T-helper 22 cell (primary cell): ENCODE data around the gene PPT2.

Source experiments
- DNase-seq: peaks from one replicate; pipeline ENCODE4 v3.0.0-alpha.2; 2020; ENCODE audit warnings: low read depth

PPT2 gene

GRCh38 chr6:32151863-32152768 lies 1.8 kb upstream of the PPT2 start, which contains the start of gene PRRT1:
Gene PRRT1, minus strand, starts transcription at chr6:32151939. Its CDS starts 112 bp downstream, at chr6:32151827.
- no peak for DNase-seq

- DNase-seq, result no peak
These were observed 975 bp upstream of the PPT2 start for GRCh38 chr6:32152769-32153563.

- peak; percentile 28 for DNase-seq
These were observed 697 bp downstream of the PPT2 start for GRCh38 chr6:32154514-32155161.

GRCh38 chr6:32156891-32157290 lies 3.0 kb downstream of the PPT2 start:
- DNase-seq, result no peak

- no peak for DNase-seq
These were observed 4.1 kb downstream of the PPT2 start for GRCh38 chr6:32158052-32158451.

GRCh38 chr6:32163559-32164258 lies 9.8 kb downstream of the PPT2 start:
- DNase-seq, result no peak

GRCh38 chr6:32164295-32164694 lies 10.4 kb downstream of the PPT2 start, which contains the start of gene EGFL8:
Gene EGFL8, plus strand, starts transcription at chr6:32164595. Its CDS starts 1,571 bp downstream, at chr6:32166166.
- DNase-seq, result no peak

- no peak for DNase-seq
These were observed 12.6 kb downstream of the PPT2 start for GRCh38 chr6:32166411-32167061.

- DNase-seq, result no peak
These were observed 13.3 kb downstream of the PPT2 start for GRCh38 chr6:32167154-32167760.

GRCh38 chr6:32167761-32168262 lies 13.9 kb downstream of the PPT2 start:
- no peak for DNase-seq

- DNase-seq, result no peak
These were observed 14.4 kb downstream of the PPT2 start for GRCh38 chr6:32168350-32168749.

GRCh38 chr6:32168807-32169591 lies 15.1 kb downstream of the PPT2 start:
- DNase-seq, result no peak

GRCh38 chr6:32170294-32170693 lies 16.4 kb downstream of the PPT2 start:
- DNase-seq, result no peak

GRCh38 chr6:32171234-32171633 lies 17.3 kb downstream of the PPT2 start:
- no peak for DNase-seq

- no peak for DNase-seq
These were observed 19.2 kb downstream of the PPT2 start for GRCh38 chr6:32173051-32173727.

GRCh38 chr6:32174416-32174815 lies 20.5 kb downstream of the PPT2 start:
- no peak for DNase-seq

GRCh38 chr6:32175322-32175710 lies 21.4 kb downstream of the PPT2 start:
- no peak for DNase-seq

GRCh38 chr6:32175711-32176475 lies 22.0 kb downstream of the PPT2 start, which contains the start of gene AGPAT1:
Gene AGPAT1, minus strand, starts transcription at chr6:32176084. Its CDS starts 4,588 bp downstream, at chr6:32171496.
- DNase-seq, result peak; percentile 93
